Activated T-helper 17 cell treated with anti-CD3 and anti-CD28 coated beads, Interleukin-2, amount 50 U/mL, for 72 hours (primary cell): ENCODE measurements around the gene ANKRD24. TPM values are rescaled to one million over a fixed set of nuclear protein-coding genes. Genes with fewer than 3 reads are reported as not detected.

Source experiments
- total RNA-seq, 2 donors: library from RNA; stranded (reverse); gene quantifications; one replicate each; pipeline ENCODE4 v1.2.3, GENCODE V29; 2022

The ANKRD24 gene
- total RNA-seq, 2 donors from 2014 or later = 1.2 to 2.5 TPM

Other genes starting within 250 kb of the ANKRD24 start
- gene NMRK2, start 249.6 kb upstream of the ANKRD24 start, total RNA-seq = not detected
- 10 to 100 TPM; 37.5 to 40.6 TPM for gene DAPK3, start 211.6 kb upstream of the ANKRD24 start, total RNA-seq
- gene EEF2, start 197.2 kb upstream of the ANKRD24 start, total RNA-seq = 1,000 to 10,000 TPM; 3,211 to 3,379 TPM
- gene PIAS4, start 175.0 kb upstream of the ANKRD24 start, total RNA-seq = 10 to 100 TPM; 32.8 to 39.1 TPM
- 10 to 100 TPM; 38.5 to 41.3 TPM for gene ZBTB7A, start 115.8 kb upstream of the ANKRD24 start, total RNA-seq
- gene MAP2K2, start 58.6 kb upstream of the ANKRD24 start, total RNA-seq = 100 to 1,000 TPM; 143 to 155 TPM
- 1 to 10 TPM in 1 of 2 donors, not detected in 1; 1.1 TPM for gene CREB3L3, start 29.1 kb upstream of the ANKRD24 start, total RNA-seq
- gene SIRT6, start 126 bp upstream of the ANKRD24 start, total RNA-seq = 10 to 100 TPM; 37.9 to 38.9 TPM
- gene EBI3, start 46.8 kb downstream of the ANKRD24 start, total RNA-seq = 10 to 100 TPM; 18.3 to 23.6 TPM
- 10 to 100 TPM; 22.5 to 22.6 TPM for gene YJU2, start 64.4 kb downstream of the ANKRD24 start, total RNA-seq
- not detected for gene SHD, start 96.6 kb downstream of the ANKRD24 start, total RNA-seq
- 1 to 10 TPM; 2.5 to 4.1 TPM for gene TMIGD2, start 119.7 kb downstream of the ANKRD24 start, total RNA-seq
- gene FSD1, start 121.9 kb downstream of the ANKRD24 start, total RNA-seq = 10 to 100 TPM in 1 of 2 donors, 1 to 10 TPM in 1; 8.3 to 13.1 TPM
- 10 to 100 TPM; 13.3 to 17.4 TPM for gene STAP2, start 156.1 kb downstream of the ANKRD24 start, total RNA-seq
- 10 to 100 TPM; 15.5 to 19.7 TPM for gene MPND, start 160.9 kb downstream of the ANKRD24 start, total RNA-seq
- 10 to 100 TPM; 49.1 to 67.1 TPM for gene SH3GL1, start 217.9 kb downstream of the ANKRD24 start, total RNA-seq
- gene CHAF1A, start 220.0 kb downstream of the ANKRD24 start, total RNA-seq = 10 to 100 TPM; 67.9 to 96.7 TPM